H1 (cell line): ENCODE measurements around the gene SH3PXD2B. TPM values are rescaled to one million over a fixed set of nuclear protein-coding genes. Genes with fewer than 3 reads are reported as not detected.

Experiments
- CTCF ChIA-PET: fragments of 300-600 bp; sonication (Branson Sonifier 250); formaldehyde crosslinking; loops from one replicate; lab custom pipeline; 2021; ENCODE audit not compliant: partially characterized antibody; lab: Charles Lee
- POLR2A ChIA-PET: fragments of 300-600 bp; sonication (Branson Sonifier 250); formaldehyde crosslinking; loops from one replicate; lab custom pipeline; 2021; ENCODE audit warnings: inconsistent platforms; ENCODE audit not compliant: partially characterized antibody; lab: Charles Lee
- DNase-seq, 2 experiments: peaks; one replicate each; pipeline versions ENCODE4 v3.0.0 to v3.0.0-alpha.2; 2010 to 2022; ENCODE audit warnings: low spot score in 2 of 2, low read depth in 1 of 2, mixed read lengths in 1 of 2
- FAIRE-seq: peaks from 2 replicates; lab custom pipeline; 2011; peaks lifted over from hg19 to GRCh38; lab: Jason Lieb, UNC
- H2AFZ ChIP-seq: 2 replicates; pipeline ENCODE4 v1.8.1; 2012; ENCODE audit warnings: low read length, inconsistent platforms
- H2AK5ac ChIP-seq: 2 replicates; pipeline ENCODE4 v1.6.1; 2013; ENCODE audit warnings: low read depth, low read length
- H2BK120ac ChIP-seq: replicated peaks from 2 replicates; pipeline ENCODE3; 2013; ENCODE audit warnings: low read depth, low read length, inconsistent platforms
- H2BK12ac ChIP-seq: 2 replicates; pipeline ENCODE4 v1.6.1; 2013; ENCODE audit warnings: low read depth, low read length
- H2BK15ac ChIP-seq: 2 replicates; pipeline ENCODE4 v1.6.1; 2013; ENCODE audit warnings: low read length
- H2BK20ac ChIP-seq: 2 replicates; pipeline ENCODE4 v1.6.1; 2013; ENCODE audit warnings: low read length
- H2BK5ac ChIP-seq: 2 replicates; pipeline ENCODE4 v1.6.1; 2013; ENCODE audit warnings: low read depth, low read length
- H3K14ac ChIP-seq: 2 replicates; pipeline ENCODE4 v1.6.1; 2013; ENCODE audit warnings: inconsistent platforms; ENCODE audit not compliant: insufficient read length
- H3K18ac ChIP-seq: 2 replicates; pipeline ENCODE4 v1.6.1; 2013; ENCODE audit warnings: low read length; ENCODE audit errors: extremely low read depth
- H3K23ac ChIP-seq: 2 replicates; pipeline ENCODE4 v1.6.1; 2013; ENCODE audit warnings: inconsistent platforms; ENCODE audit not compliant: insufficient read length
- H3K23me2 ChIP-seq: 2 replicates; pipeline ENCODE4 v1.6.1; 2013; ENCODE audit warnings: low read depth, low read length
- H3K27ac ChIP-seq: 2 replicates; pipeline ENCODE4 v1.6.1; 2011; ENCODE audit warnings: low read depth, low read length, inconsistent platforms
- H3K27me3 ChIP-seq, 4 experiments: replicated peaks in 1 of 4; 1 replicate in 1 of 4; 2 replicates in 3 of 4; pipeline versions ENCODE4 v1.6.1 to v1.8.1; 2011 to 2013; ENCODE audit warnings: low read length in 3 of 4, mild to moderate bottlenecking in 3 of 4, inconsistent platforms in 2 of 4, mixed read lengths in 2 of 4, moderate library complexity in 1 of 4; ENCODE audit not compliant: control insufficient read depth in 3 of 4, insufficient read depth in 3 of 4; ENCODE audit errors: extremely low read depth in 1 of 4
- H3K36me3 ChIP-seq, 4 experiments: 2 replicates each; pipeline versions ENCODE4 v1.6.1 to v1.8.1; 2011 to 2013; ENCODE audit warnings: mild to moderate bottlenecking in 4 of 4, low read length in 3 of 4, moderate library complexity in 2 of 4, control low read depth in 1 of 4, inconsistent platforms in 1 of 4; ENCODE audit not compliant: insufficient read depth in 4 of 4, control insufficient read depth in 2 of 4
- H3K4ac ChIP-seq: replicated peaks from 2 replicates; pipeline ENCODE3; 2013; ENCODE audit warnings: low read length, low read depth, mixed read lengths, inconsistent platforms; ENCODE audit not compliant: insufficient read length
- H3K4me1 ChIP-seq, 4 experiments: replicated peaks in 1 of 4; 1 replicate in 1 of 4; 2 replicates in 3 of 4; pipeline versions ENCODE4 v1.6.1 to v1.8.1; 2011 to 2013; ENCODE audit warnings: low read length in 3 of 4, inconsistent platforms in 2 of 4, mixed read lengths in 1 of 4; ENCODE audit not compliant: insufficient read depth in 4 of 4, control insufficient read depth in 3 of 4
- H3K4me2 ChIP-seq, 2 experiments: 2 replicates each; pipeline versions ENCODE4 v1.6.1 to v1.8.1; 2011 to 2013; ENCODE audit warnings: low read depth in 2 of 2, low read length in 2 of 2, control low read depth in 1 of 2, inconsistent platforms in 1 of 2, mild to moderate bottlenecking in 1 of 2; ENCODE audit not compliant: insufficient read depth in 1 of 2
- H3K4me3 ChIP-seq, 4 experiments: fragments of 200-600, 300-600 bp in 1 of 4; sonication (generic), shearing (Covaris generic), sonication (Bioruptor Twin) in 1 of 4; 2 replicates each; pipeline versions ENCODE4 v1.5.1 to v1.8.1; 2011 to 2016; ENCODE audit warnings: low read length in 4 of 4, low read depth in 3 of 4, control low read depth in 2 of 4, inconsistent platforms in 2 of 4, mild to moderate bottlenecking in 2 of 4, mixed read lengths in 1 of 4, moderate library complexity in 1 of 4; ENCODE audit not compliant: insufficient read depth in 2 of 4; ENCODE audit errors: extremely low read depth in 1 of 4
- H3K56ac ChIP-seq: replicated peaks from 2 replicates; pipeline ENCODE3; 2013; ENCODE audit warnings: low read depth, mild to moderate bottlenecking, mixed read lengths, low read length, inconsistent platforms; ENCODE audit not compliant: insufficient read length
- H3K79me1 ChIP-seq: 2 replicates; pipeline ENCODE4 v1.6.1; 2013; ENCODE audit warnings: low read depth, low read length, control low read depth
- H3K79me2 ChIP-seq, 2 experiments: 2 replicates each; pipeline versions ENCODE4 v1.6.1 to v1.8.1; 2012 to 2013; ENCODE audit warnings: low read length in 2 of 2, mild to moderate bottlenecking in 2 of 2, inconsistent platforms in 1 of 2; ENCODE audit not compliant: insufficient read depth in 2 of 2, control insufficient read depth in 1 of 2
- H3K9ac ChIP-seq, 4 experiments: replicated peaks in 1 of 4; 1 replicate in 1 of 4; 2 replicates in 3 of 4; pipeline versions ENCODE4 v1.6.1 to v1.8.1; 2011 to 2013; ENCODE audit warnings: low read depth in 3 of 4, low read length in 3 of 4, control low read depth in 2 of 4, mild to moderate bottlenecking in 2 of 4, moderate library complexity in 2 of 4, inconsistent platforms in 1 of 4; ENCODE audit errors: extremely low read depth in 1 of 4
- H3K9me3 ChIP-seq, 2 experiments: 2 replicates each; pipeline versions ENCODE4 v1.6.1 to v1.8.1; 2012 to 2013; ENCODE audit warnings: mild to moderate bottlenecking in 2 of 2, moderate library complexity in 2 of 2, control low read depth in 1 of 2, inconsistent platforms in 1 of 2, low read depth in 1 of 2, low read length in 1 of 2, mixed read lengths in 1 of 2; ENCODE audit not compliant: insufficient read depth in 2 of 2
- H4K20me1 ChIP-seq, 2 experiments: replicated peaks in 1 of 2; 2 replicates each; pipeline versions ENCODE3 to v1.8.1; 2011 to 2013; ENCODE audit warnings: inconsistent platforms in 2 of 2, low read length in 2 of 2, mild to moderate bottlenecking in 1 of 2; ENCODE audit not compliant: insufficient read depth in 2 of 2, control insufficient read depth in 1 of 2
- H4K5ac ChIP-seq: 2 replicates; pipeline ENCODE4 v1.6.1; 2013; ENCODE audit warnings: low read length, low read depth, mixed read lengths, inconsistent platforms; ENCODE audit not compliant: insufficient read length
- H4K8ac ChIP-seq: 2 replicates; pipeline ENCODE4 v1.8.0; 2013; ENCODE audit warnings: mild to moderate bottlenecking, moderate library complexity, low read length, inconsistent platforms; ENCODE audit not compliant: insufficient read depth; ENCODE audit errors: extremely low read depth
- H4K91ac ChIP-seq: replicated peaks from 2 replicates; pipeline ENCODE3; 2013; ENCODE audit warnings: low read length, mixed read lengths, inconsistent platforms; ENCODE audit not compliant: insufficient read length
- ATF2 ChIP-seq: IDR thresholded peaks from 2 replicates; pipeline ENCODE4 v1.6.1; 2012; ENCODE audit warnings: low read length, inconsistent platforms
- BACH1 ChIP-seq: IDR thresholded peaks from 2 replicates; pipeline ENCODE4 v1.6.1; 2012; ENCODE audit warnings: low read length, improper control_type of control experiment
- CEBPB ChIP-seq: IDR thresholded peaks from 2 replicates; pipeline ENCODE4 v1.6.1; 2012; ENCODE audit warnings: low read depth, low read length
- CHD1 ChIP-seq: IDR thresholded peaks from 2 replicates; pipeline ENCODE4 v1.6.1; 2012; ENCODE audit warnings: low read depth, low read length, improper control_type of control experiment
- CHD2 ChIP-seq: IDR thresholded peaks from 2 replicates; pipeline ENCODE4 v1.6.1; 2012; ENCODE audit warnings: low read length, improper control_type of control experiment
- CREB1 ChIP-seq: IDR thresholded peaks from 2 replicates; pipeline ENCODE4 v1.6.1; 2012; ENCODE audit warnings: inconsistent platforms
- HDAC2 ChIP-seq, 2 experiments: fragments of 300-600 bp in 1 of 2; sonication (generic) in 1 of 2; IDR thresholded peaks; 2 replicates each; pipeline ENCODE4 v1.6.1; 2011 to 2012; ENCODE audit warnings: low read depth in 2 of 2, low read length in 2 of 2, mild to moderate bottlenecking in 2 of 2, moderate library complexity in 2 of 2, borderline replicate concordance in 1 of 2, inconsistent platforms in 1 of 2
- RAD21 ChIP-seq, 2 experiments: IDR thresholded peaks in 1 of 2; conservative IDR thresholded peaks in 1 of 2; 2 replicates each; pipeline ENCODE4 v1.6.1; 2011; ENCODE audit warnings: low read depth in 2 of 2, low read length in 2 of 2, improper control_type of control experiment in 1 of 2, inconsistent platforms in 1 of 2, mild to moderate bottlenecking in 1 of 2, moderate library complexity in 1 of 2
- RXRA ChIP-seq: IDR thresholded peaks from 2 replicates; pipeline ENCODE4 v1.6.1; 2011; ENCODE audit warnings: low read depth, mild to moderate bottlenecking, low read length, moderate library complexity; ENCODE audit not compliant: insufficient read depth
- SIN3A ChIP-seq, 2 experiments: IDR thresholded peaks in 1 of 2; conservative IDR thresholded peaks in 1 of 2; 2 replicates each; pipeline ENCODE4 v1.6.1; 2011 to 2012; ENCODE audit warnings: low read length in 2 of 2, improper control_type of control experiment in 1 of 2, low read depth in 1 of 2, mild to moderate bottlenecking in 1 of 2
- SIRT6 ChIP-seq: IDR thresholded peaks from one replicate; pipeline ENCODE4 v1.7.1; 2012; ENCODE audit warnings: low read length, inconsistent platforms
- WGBS, 2 experiments: shearing (Covaris generic) in 1 of 2; methylation state at CpG; one replicate each; pipeline versions ENCODE4 v1.1.6 to v1.1.7; 2013 to 2015; ENCODE audit warnings: low lambda C conversion rate in 2 of 2, mixed read lengths in 2 of 2, inconsistent platforms in 1 of 2, low coverage in 1 of 2, missing lambda C conversion rate in 1 of 2; ENCODE audit not compliant: insufficient replicate concordance in 2 of 2, insufficient coverage in 1 of 2, insufficient read length in 1 of 2; ENCODE audit errors: extremely low coverage in 1 of 2, missing lambda C conversion rate in 1 of 2; 5-methylcytosine and 5-hydroxymethylcytosine counted together
- polyA plus RNA-seq, 7 experiments: library from polyadenylated mRNA; depleted of rRNA in 3 of 7; stranded (reverse) in 5 of 7; unstranded in 2 of 7; fragments of >200 nt in 5 of 7; fragments of 200-250 nt in 2 of 7; gene quantifications; 1 replicate in 5 of 7; 2 replicates in 1 of 7; 4 replicates in 1 of 7; pipeline versions ENCODE4 v1.2.1 to v1.2.3, GENCODE V29; 2011 to 2013; ENCODE audit warnings: missing spikeins in 2 of 7, mixed read lengths in 2 of 7
- total RNA-seq: library from RNA; stranded (reverse); fragmentation: NEBNext Ultra II Directional; extraction: Animal tissue kit (Norgen Biotek cat#: 25700); gene quantifications from 2 replicates; pipeline ENCODE4 v1.2.1, GENCODE V29; 2021

SH3PXD2B gene
- total and polyA plus RNA-seq, 2 of the 8 experiments (the other 6 are each of a cell fraction or from before 2014, with no cell fraction given) = 32.9 to 72.9 TPM

GRCh38 chr5:172479784-172480115 lies 25.4 kb upstream of the SH3PXD2B start:
- Histone ChIP-seq H3K56ac (no peak overlapping the region), H3K79me1 (no peaks in the 10 kb centered on the region), H3K4me2 (no peak overlapping the region), H3K79me2 (no peaks in the 10 kb centered on the region), H2BK120ac (no peak overlapping the region), H3K27me3 (peaks cover 0 to 2% (median 0%) of the 10 kb centered on the region in 4 experiments; a peak in 2 of 7 replicates), H4K8ac (no peak overlapping the region), H4K5ac (no peak overlapping the region), H3K18ac (no peak overlapping the region), H3K9ac (no peak overlapping the region), H3K4me1 (peaks cover 0 to 4% (median 2%) of the 10 kb centered on the region in 4 experiments; a peak in 2 of 7 replicates), H3K36me3 (no peaks in the 10 kb centered on the region), H3K23me2 (no peaks in the 10 kb centered on the region), H4K20me1 (no peaks in the 10 kb centered on the region), H4K91ac (no peak overlapping the region), H3K9me3 (peaks cover 0 to 4% of the 10 kb centered on the region in 2 experiments; a peak in 1 of 4 replicates), H2BK15ac (peak overlapping the region; percentile 34; the same call in 1 of the 2 replicates), H3K4me3 (no peak overlapping the region), H3K27ac (no peak overlapping the region), H3K4ac (no peak overlapping the region), H3K23ac (no peak overlapping the region), H2AK5ac (no peak overlapping the region), H2BK5ac (no peak overlapping the region; the same call in 1 of the 2 replicates), H3K14ac (no peak overlapping the region), H2BK12ac (no peak overlapping the region; the same call in 1 of the 2 replicates), H2AFZ (peak overlapping the region; percentile 84; the same call in 1 of the 2 replicates), H2BK20ac (no peak overlapping the region)
- ChIA-PET CTCF (interaction anchor here (0.6 to 8.6 kb wide), 50 partner anchors 10 to 458 kb away, joined by 3 to 170 read pairs (median 4); no protein-coding TSS in a partner anchor), POLR2A (interaction anchor here (1.5 kb wide), 1 partner anchor 14 kb away, joined by 3 read pairs; no protein-coding TSS in a partner anchor)
- TF ChIP-seq BACH1 (no peak), ATF2 (no peak), RAD21 (IDR thresholded peaks at IDR 0.05 in 1 of 2, conservative IDR thresholded peaks at IDR 0.05 in 1 of 2; ENCODE audit: low read depth in 2 of 2, low read length in 2 of 2) (no peak), RXRA (no peak), CHD1 (no peak), CHD2 (no peak), SIN3A (conservative IDR thresholded peaks at IDR 0.05 in 1 of 2, IDR thresholded peaks at IDR 0.05 in 1 of 2; ENCODE audit: low read depth in 1 of 2, low read length in 2 of 2) (no peak), CREB1 (no peak), HDAC2 (IDR thresholded peaks at IDR 0.05; ENCODE audit: borderline replicate concordance in 1 of 2, low read depth in 2 of 2, low read length in 2 of 2) (no peak), CEBPB (no peak), SIRT6 (no peak)
- DNase-seq = no peak
- WGBS, 2 experiments = 92% methylated on average over 5 of the region's 5 CpGs; no CpG with 5 or more reads in 1 of the 2 experiments
- FAIRE-seq = no peak
